WTC11 (cell line): ENCODE results near the gene CENPX. TPM values are rescaled to one million over a fixed set of nuclear protein-coding genes. Genes with fewer than 3 reads are reported as not detected.
A peak's percentile ranks its signal among the peaks of the same experiment; 100 is the strongest.

Source experiments
- CREM ChIP-seq: sonication (generic); formaldehyde crosslinking; IDR thresholded peaks from 2 replicates; pipeline ENCODE4 v1.8.1; 2022; ENCODE audit warnings: mild to moderate bottlenecking, missing genetic modification reagents, moderate library complexity
- EMX1 ChIP-seq: fragments of 250-450 bp; sonication (Bioruptor Pico); IDR thresholded peaks from 2 replicates; pipeline ENCODE4 v1.8.0; 2021; ENCODE audit warnings: mild to moderate bottlenecking
- ESRRA ChIP-seq: sonication (generic); formaldehyde crosslinking; IDR thresholded peaks from 2 replicates; pipeline ENCODE4 v1.8.1; 2022; ENCODE audit warnings: mild to moderate bottlenecking, missing genetic modification reagents, borderline replicate concordance
- FOXK1 ChIP-seq: sonication (generic); formaldehyde crosslinking; IDR thresholded peaks from 2 replicates; pipeline ENCODE4 v1.8.0; 2022; ENCODE audit warnings: mild to moderate bottlenecking, moderate library complexity, missing genetic modification reagents
- GRHL2 ChIP-seq: fragments of 250-450 bp; sonication (Bioruptor Pico); IDR thresholded peaks from 2 replicates; pipeline ENCODE4 v1.8.0; 2022; ENCODE audit warnings: mild to moderate bottlenecking, moderate library complexity; ENCODE audit not compliant: insufficient replicate concordance, severe bottlenecking
- MXD4 ChIP-seq: fragments of 250-450 bp; sonication (Bioruptor Pico); IDR thresholded peaks from 2 replicates; pipeline ENCODE4 v1.8.0; 2021; ENCODE audit warnings: mild to moderate bottlenecking, moderate library complexity, borderline replicate concordance
- SP1 ChIP-seq: sonication (generic); formaldehyde crosslinking; conservative IDR thresholded peaks from 2 replicates; pipeline ENCODE4 v1.8.1; 2022; ENCODE audit warnings: missing genetic modification reagents
- TP53 ChIP-seq: sonication (generic); formaldehyde crosslinking; IDR thresholded peaks from 2 replicates; pipeline ENCODE4 v1.8.1; 2023; ENCODE audit warnings: mild to moderate bottlenecking, missing genetic modification reagents
- ZNF138 ChIP-seq: sonication (generic); formaldehyde crosslinking; conservative IDR thresholded peaks from 2 replicates; pipeline ENCODE4 v1.8.1; 2022; ENCODE audit warnings: mild to moderate bottlenecking, moderate library complexity, missing genetic modification reagents
- ZNF317 ChIP-seq: sonication (generic); formaldehyde crosslinking; IDR thresholded peaks from 2 replicates; pipeline ENCODE4 v1.8.1; 2023; ENCODE audit warnings: low read depth, mild to moderate bottlenecking, moderate library complexity, missing genetic modification reagents, borderline replicate concordance
- ZNF423 ChIP-seq: fragments of 250-450 bp; sonication (Bioruptor Pico); IDR thresholded peaks from 2 replicates; pipeline ENCODE4 v2.1.2; 2022; ENCODE audit warnings: mild to moderate bottlenecking, moderate library complexity
- total RNA-seq: library from RNA; stranded (reverse); gene quantifications from 3 replicates; pipeline ENCODE4 v1.2.3, GENCODE V29; 2021
- TF ChIP-seq, protein P1 (sequence below): sonication (generic); formaldehyde crosslinking; IDR thresholded peaks from 2 replicates; pipeline ENCODE4 v1.8.0; 2022; ENCODE audit warnings: missing genetic modification reagents
- TF ChIP-seq, protein P2 (sequence below): sonication (generic); formaldehyde crosslinking; IDR thresholded peaks from 2 replicates; pipeline ENCODE4 v1.8.1; 2022; ENCODE audit warnings: low read depth, mild to moderate bottlenecking, moderate library complexity, missing genetic modification reagents, borderline replicate concordance
- TF ChIP-seq, protein P3 (sequence below): fragments of 250-450 bp; sonication (Bioruptor Pico); IDR thresholded peaks from 2 replicates; pipeline ENCODE4 v1.8.0; 2021; ENCODE audit warnings: mild to moderate bottlenecking
- TF ChIP-seq, protein P4 (sequence below): sonication (generic); formaldehyde crosslinking; IDR thresholded peaks from 2 replicates; pipeline ENCODE4 v1.8.0; 2023; ENCODE audit warnings: missing genetic modification reagents
- TF ChIP-seq, protein P5 (sequence below): sonication (generic); formaldehyde crosslinking; IDR thresholded peaks from 2 replicates; pipeline ENCODE4 v1.8.1; 2022; ENCODE audit warnings: low read depth, missing genetic modification reagents, borderline replicate concordance
- TF ChIP-seq, protein P6 (sequence below): sonication (generic); formaldehyde crosslinking; IDR thresholded peaks from 2 replicates; pipeline ENCODE4 v1.8.1; 2023; ENCODE audit warnings: mild to moderate bottlenecking, missing genetic modification reagents, moderate library complexity
- TF ChIP-seq, protein P7 (sequence below): sonication (generic); formaldehyde crosslinking; IDR thresholded peaks from 2 replicates; pipeline ENCODE4 v1.8.1; 2023; ENCODE audit warnings: mild to moderate bottlenecking, moderate library complexity, missing genetic modification reagents
- TF ChIP-seq, protein P8 (sequence below): sonication (generic); formaldehyde crosslinking; IDR thresholded peaks from 2 replicates; pipeline ENCODE4 v1.8.1; 2023; ENCODE audit warnings: mild to moderate bottlenecking, missing genetic modification reagents, moderate library complexity
- TF ChIP-seq, protein P9 (sequence below): sonication (generic); formaldehyde crosslinking; IDR thresholded peaks from 2 replicates; pipeline ENCODE4 v1.8.0; 2022; ENCODE audit warnings: mild to moderate bottlenecking, missing genetic modification reagents

Gene CENPX
- total RNA-seq, 1 experiment from 2014 or later: 121 TPM

DNA sequence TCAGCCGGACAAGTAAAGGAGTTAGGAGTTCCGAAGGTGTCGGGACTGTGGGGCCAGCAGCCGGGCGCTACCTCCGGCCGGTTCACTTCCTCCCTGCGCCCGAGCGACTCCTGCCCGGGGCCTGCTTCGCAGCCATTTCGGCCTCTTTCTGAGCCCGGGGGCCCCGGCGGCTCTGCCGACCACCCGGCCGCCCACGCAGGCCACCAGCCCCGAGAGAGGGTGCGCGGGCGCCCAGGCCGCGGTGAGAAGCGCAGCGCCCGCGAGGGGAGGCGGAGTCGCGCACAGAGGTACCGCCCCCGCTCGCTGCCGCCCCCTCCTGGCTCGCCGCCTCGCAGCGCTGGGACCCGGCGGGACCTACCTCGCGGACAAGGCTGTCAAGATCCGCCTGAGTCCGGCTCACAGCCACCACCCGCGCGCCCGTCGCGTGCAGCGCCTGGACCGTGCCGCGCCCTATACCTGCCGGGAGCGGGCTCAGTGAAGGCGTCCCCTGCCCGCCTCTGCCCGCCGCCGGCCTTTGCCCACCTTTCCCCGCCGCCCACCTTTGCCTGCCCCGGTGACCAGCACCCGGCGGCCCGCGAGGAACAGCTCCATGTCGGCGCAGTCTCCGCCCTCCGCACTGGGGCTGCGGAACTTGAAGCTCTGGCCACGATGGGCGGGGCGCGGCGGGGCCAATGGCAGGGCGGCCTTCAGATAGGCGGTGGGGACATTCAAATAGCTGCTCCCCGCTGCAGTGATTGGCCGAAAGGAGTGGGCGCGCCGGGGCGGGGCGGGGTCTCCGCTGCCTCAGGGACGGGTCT lies 14.6 kb upstream of the CENPX start, which contains the start of gene DCXR (continued):
- TF ChIP-seq, protein P1, sequence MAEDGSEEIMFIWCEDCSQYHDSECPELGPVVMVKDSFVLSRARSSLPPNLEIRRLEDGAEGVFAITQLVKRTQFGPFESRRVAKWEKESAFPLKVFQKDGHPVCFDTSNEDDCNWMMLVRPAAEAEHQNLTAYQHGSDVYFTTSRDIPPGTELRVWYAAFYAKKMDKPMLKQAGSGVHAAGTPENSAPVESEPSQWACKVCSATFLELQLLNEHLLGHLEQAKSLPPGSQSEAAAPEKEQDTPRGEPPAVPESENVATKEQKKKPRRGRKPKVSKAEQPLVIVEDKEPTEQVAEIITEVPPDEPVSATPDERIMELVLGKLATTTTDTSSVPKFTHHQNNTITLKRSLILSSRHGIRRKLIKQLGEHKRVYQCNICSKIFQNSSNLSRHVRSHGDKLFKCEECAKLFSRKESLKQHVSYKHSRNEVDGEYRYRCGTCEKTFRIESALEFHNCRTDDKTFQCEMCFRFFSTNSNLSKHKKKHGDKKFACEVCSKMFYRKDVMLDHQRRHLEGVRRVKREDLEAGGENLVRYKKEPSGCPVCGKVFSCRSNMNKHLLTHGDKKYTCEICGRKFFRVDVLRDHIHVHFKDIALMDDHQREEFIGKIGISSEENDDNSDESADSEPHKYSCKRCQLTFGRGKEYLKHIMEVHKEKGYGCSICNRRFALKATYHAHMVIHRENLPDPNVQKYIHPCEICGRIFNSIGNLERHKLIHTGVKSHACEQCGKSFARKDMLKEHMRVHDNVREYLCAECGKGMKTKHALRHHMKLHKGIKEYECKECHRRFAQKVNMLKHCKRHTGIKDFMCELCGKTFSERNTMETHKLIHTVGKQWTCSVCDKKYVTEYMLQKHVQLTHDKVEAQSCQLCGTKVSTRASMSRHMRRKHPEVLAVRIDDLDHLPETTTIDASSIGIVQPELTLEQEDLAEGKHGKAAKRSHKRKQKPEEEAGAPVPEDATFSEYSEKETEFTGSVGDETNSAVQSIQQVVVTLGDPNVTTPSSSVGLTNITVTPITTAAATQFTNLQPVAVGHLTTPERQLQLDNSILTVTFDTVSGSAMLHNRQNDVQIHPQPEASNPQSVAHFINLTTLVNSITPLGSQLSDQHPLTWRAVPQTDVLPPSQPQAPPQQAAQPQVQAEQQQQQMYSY (CRISPR knock-in tag): peak; percentile 49; the same call in 1 of the 2 replicates
- TF ChIP-seq TP53 (CRISPR knock-in tag) (no peak), ESRRA (CRISPR knock-in tag) (no peak), ZNF138 (CRISPR knock-in tag) (no peak), FOXK1 (CRISPR knock-in tag) (peak; percentile 48; the same call in 1 of the 2 replicates), EMX1 (CRISPR knock-in tag) (no peak), SP1 (peak; percentile 94), GRHL2 (CRISPR knock-in tag) (no peak), ZNF423 (CRISPR knock-in tag) (no peak), MXD4 (no peak), ZNF317 (CRISPR knock-in tag) (no peak), CREM (0 out of 2 replicates have a peak, but pooled peaks have one; percentile 43)
- TF ChIP-seq, protein P2, sequence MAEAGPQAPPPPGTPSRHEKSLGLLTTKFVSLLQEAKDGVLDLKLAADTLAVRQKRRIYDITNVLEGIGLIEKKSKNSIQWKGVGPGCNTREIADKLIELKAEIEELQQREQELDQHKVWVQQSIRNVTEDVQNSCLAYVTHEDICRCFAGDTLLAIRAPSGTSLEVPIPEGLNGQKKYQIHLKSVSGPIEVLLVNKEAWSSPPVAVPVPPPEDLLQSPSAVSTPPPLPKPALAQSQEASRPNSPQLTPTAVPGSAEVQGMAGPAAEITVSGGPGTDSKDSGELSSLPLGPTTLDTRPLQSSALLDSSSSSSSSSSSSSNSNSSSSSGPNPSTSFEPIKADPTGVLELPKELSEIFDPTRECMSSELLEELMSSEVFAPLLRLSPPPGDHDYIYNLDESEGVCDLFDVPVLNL: no peak
- TF ChIP-seq, protein P3, sequence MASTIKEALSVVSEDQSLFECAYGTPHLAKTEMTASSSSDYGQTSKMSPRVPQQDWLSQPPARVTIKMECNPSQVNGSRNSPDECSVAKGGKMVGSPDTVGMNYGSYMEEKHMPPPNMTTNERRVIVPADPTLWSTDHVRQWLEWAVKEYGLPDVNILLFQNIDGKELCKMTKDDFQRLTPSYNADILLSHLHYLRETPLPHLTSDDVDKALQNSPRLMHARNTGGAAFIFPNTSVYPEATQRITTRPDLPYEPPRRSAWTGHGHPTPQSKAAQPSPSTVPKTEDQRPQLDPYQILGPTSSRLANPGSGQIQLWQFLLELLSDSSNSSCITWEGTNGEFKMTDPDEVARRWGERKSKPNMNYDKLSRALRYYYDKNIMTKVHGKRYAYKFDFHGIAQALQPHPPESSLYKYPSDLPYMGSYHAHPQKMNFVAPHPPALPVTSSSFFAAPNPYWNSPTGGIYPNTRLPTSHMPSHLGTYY (CRISPR knock-in tag): 0 out of 2 replicates have a peak, but pooled peaks have one; percentile 14
- TF ChIP-seq, protein P4, sequence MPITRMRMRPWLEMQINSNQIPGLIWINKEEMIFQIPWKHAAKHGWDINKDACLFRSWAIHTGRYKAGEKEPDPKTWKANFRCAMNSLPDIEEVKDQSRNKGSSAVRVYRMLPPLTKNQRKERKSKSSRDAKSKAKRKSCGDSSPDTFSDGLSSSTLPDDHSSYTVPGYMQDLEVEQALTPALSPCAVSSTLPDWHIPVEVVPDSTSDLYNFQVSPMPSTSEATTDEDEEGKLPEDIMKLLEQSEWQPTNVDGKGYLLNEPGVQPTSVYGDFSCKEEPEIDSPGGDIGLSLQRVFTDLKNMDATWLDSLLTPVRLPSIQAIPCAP (CRISPR knock-in tag): peak; percentile 43; the same call in 1 of the 2 replicates
- TF ChIP-seq, protein P5, sequence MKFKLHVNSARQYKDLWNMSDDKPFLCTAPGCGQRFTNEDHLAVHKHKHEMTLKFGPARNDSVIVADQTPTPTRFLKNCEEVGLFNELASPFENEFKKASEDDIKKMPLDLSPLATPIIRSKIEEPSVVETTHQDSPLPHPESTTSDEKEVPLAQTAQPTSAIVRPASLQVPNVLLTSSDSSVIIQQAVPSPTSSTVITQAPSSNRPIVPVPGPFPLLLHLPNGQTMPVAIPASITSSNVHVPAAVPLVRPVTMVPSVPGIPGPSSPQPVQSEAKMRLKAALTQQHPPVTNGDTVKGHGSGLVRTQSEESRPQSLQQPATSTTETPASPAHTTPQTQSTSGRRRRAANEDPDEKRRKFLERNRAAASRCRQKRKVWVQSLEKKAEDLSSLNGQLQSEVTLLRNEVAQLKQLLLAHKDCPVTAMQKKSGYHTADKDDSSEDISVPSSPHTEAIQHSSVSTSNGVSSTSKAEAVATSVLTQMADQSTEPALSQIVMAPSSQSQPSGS (CRISPR knock-in tag): no peak
- TF ChIP-seq, protein P6, sequence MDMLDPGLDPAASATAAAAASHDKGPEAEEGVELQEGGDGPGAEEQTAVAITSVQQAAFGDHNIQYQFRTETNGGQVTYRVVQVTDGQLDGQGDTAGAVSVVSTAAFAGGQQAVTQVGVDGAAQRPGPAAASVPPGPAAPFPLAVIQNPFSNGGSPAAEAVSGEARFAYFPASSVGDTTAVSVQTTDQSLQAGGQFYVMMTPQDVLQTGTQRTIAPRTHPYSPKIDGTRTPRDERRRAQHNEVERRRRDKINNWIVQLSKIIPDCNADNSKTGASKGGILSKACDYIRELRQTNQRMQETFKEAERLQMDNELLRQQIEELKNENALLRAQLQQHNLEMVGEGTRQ (CRISPR knock-in tag): peak; percentile 12; the same call in 1 of the 2 replicates
- TF ChIP-seq, protein P7, sequence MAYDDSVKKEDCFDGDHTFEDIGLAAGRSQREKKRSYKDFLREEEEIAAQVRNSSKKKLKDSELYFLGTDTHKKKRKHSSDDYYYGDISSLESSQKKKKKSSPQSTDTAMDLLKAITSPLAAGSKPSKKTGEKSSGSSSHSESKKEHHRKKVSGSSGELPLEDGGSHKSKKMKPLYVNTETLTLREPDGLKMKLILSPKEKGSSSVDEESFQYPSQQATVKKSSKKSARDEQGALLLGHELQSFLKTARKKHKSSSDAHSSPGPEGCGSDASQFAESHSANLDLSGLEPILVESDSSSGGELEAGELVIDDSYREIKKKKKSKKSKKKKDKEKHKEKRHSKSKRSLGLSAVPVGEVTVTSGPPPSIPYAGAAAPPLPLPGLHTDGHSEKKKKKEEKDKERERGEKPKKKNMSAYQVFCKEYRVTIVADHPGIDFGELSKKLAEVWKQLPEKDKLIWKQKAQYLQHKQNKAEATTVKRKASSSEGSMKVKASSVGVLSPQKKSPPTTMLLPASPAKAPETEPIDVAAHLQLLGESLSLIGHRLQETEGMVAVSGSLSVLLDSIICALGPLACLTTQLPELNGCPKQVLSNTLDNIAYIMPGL (CRISPR knock-in tag): peak; percentile 97
- TF ChIP-seq, protein P8, sequence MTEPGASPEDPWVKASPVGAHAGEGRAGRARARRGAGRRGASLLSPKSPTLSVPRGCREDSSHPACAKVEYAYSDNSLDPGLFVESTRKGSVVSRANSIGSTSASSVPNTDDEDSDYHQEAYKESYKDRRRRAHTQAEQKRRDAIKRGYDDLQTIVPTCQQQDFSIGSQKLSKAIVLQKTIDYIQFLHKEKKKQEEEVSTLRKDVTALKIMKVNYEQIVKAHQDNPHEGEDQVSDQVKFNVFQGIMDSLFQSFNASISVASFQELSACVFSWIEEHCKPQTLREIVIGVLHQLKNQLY (CRISPR knock-in tag): no peak
- TF ChIP-seq, protein P9, sequence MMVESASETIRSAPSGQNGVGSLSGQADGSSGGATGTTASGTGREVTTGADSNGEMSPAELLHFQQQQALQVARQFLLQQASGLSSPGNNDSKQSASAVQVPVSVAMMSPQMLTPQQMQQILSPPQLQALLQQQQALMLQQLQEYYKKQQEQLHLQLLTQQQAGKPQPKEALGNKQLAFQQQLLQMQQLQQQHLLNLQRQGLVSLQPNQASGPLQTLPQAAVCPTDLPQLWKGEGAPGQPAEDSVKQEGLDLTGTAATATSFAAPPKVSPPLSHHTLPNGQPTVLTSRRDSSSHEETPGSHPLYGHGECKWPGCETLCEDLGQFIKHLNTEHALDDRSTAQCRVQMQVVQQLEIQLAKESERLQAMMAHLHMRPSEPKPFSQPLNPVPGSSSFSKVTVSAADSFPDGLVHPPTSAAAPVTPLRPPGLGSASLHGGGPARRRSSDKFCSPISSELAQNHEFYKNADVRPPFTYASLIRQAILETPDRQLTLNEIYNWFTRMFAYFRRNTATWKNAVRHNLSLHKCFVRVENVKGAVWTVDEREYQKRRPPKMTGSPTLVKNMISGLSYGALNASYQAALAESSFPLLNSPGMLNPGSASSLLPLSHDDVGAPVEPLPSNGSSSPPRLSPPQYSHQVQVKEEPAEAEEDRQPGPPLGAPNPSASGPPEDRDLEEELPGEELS (CRISPR knock-in tag): no peak
